ENCODE results near the gene C16orf46. TPM values are rescaled to one million over a fixed set of nuclear protein-coding genes. Genes with fewer than 3 reads are reported as not detected.
A peak's percentile ranks its signal among the peaks of the same experiment; 100 is the strongest.

C16orf46 gene
- total RNA-seq, 1 donor from 2014 or later: 0.35 TPM

GRCh38 chr16:81095653-81095952 lies 18.6 kb upstream of the C16orf46 start:
- Mint-ChIP-seq H3K9me3 (ENCODE audit: low read depth) (no peaks in the 10 kb centered on the region), H3K27me3 (ENCODE audit: low read depth) (no peaks in the 10 kb centered on the region), H3K36me3 (ENCODE audit: low read depth) (no peaks in the 10 kb centered on the region), H3K27ac (ENCODE audit: unreplicated experiment) (peak overlapping the region; percentile 81), H3K4me3 (ENCODE audit: unreplicated experiment) (peak overlapping the region; percentile 77), H3K4me1 (ENCODE audit: low read depth) (peaks cover 15% of the 10 kb centered on the region)
- DNase-seq (ENCODE audit: low spot score): no peak
- TF ChIP-seq CTCF (IDR thresholded peaks at IDR 0.05): no peak

GRCh38 chr16:81094771-81095251 lies 17.8 kb upstream of the C16orf46 start:
- Mint-ChIP-seq H3K27me3 (ENCODE audit: low read depth) (no peaks in the 10 kb centered on the region), H3K27ac (ENCODE audit: unreplicated experiment) (no peak overlapping the region), H3K4me3 (ENCODE audit: unreplicated experiment) (peak overlapping the region; percentile 77), H3K9me3 (ENCODE audit: low read depth) (no peaks in the 10 kb centered on the region), H3K4me1 (ENCODE audit: low read depth) (peaks cover 15% of the 10 kb centered on the region), H3K36me3 (ENCODE audit: low read depth) (peaks cover under 1% of the 10 kb centered on the region)
- no peak for TF ChIP-seq CTCF (IDR thresholded peaks at IDR 0.05)
- DNase-seq (ENCODE audit: low spot score): no peak

GRCh38 chr16:81088836-81089235 lies 11.8 kb upstream of the C16orf46 start:
- no peak for DNase-seq (ENCODE audit: low spot score)
- no peaks in the 10 kb centered on the region for H3K4me1 Mint-ChIP-seq (ENCODE audit: low read depth)
- H3K4me3 Mint-ChIP-seq (ENCODE audit: unreplicated experiment): no peak overlapping the region
- TF ChIP-seq CTCF (IDR thresholded peaks at IDR 0.05): no peak
- no peaks in the 10 kb centered on the region for H3K27me3 Mint-ChIP-seq (ENCODE audit: low read depth)
- H3K9me3 Mint-ChIP-seq (ENCODE audit: low read depth): no peaks in the 10 kb centered on the region
- H3K36me3 Mint-ChIP-seq (ENCODE audit: low read depth): peaks cover 4% of the 10 kb centered on the region
- H3K27ac Mint-ChIP-seq (ENCODE audit: unreplicated experiment): no peak overlapping the region

GRCh38 chr16:81081014-81081413 lies 4.0 kb upstream of the C16orf46 start:
- Mint-ChIP-seq H3K27me3 (ENCODE audit: low read depth) (no peaks in the 10 kb centered on the region), H3K4me1 (ENCODE audit: low read depth) (peaks cover 5% of the 10 kb centered on the region)

GRCh38 chr16:81080233-81080632 lies 3.2 kb upstream of the C16orf46 start:
- peaks cover 5% of the 10 kb centered on the region for H3K4me1 Mint-ChIP-seq (ENCODE audit: low read depth)
- H3K27ac Mint-ChIP-seq (ENCODE audit: unreplicated experiment): no peak overlapping the region
- no peak overlapping the region for H3K4me3 Mint-ChIP-seq (ENCODE audit: unreplicated experiment)
- H3K27me3 Mint-ChIP-seq (ENCODE audit: low read depth): no peaks in the 10 kb centered on the region
- H3K9me3 Mint-ChIP-seq (ENCODE audit: low read depth): no peaks in the 10 kb centered on the region
- H3K36me3 Mint-ChIP-seq (ENCODE audit: low read depth): no peaks in the 10 kb centered on the region
- no peak for TF ChIP-seq CTCF (IDR thresholded peaks at IDR 0.05)
- no peak for DNase-seq (ENCODE audit: low spot score)

More at GRCh38 chr16:81081014-81081413, 4.0 kb upstream of the C16orf46 start:
- H3K27ac Mint-ChIP-seq (ENCODE audit: unreplicated experiment): no peak overlapping the region
- DNase-seq (ENCODE audit: low spot score): no peak
- no peaks in the 10 kb centered on the region for H3K9me3 Mint-ChIP-seq (ENCODE audit: low read depth)
- TF ChIP-seq CTCF (IDR thresholded peaks at IDR 0.05): no peak
- no peak overlapping the region for H3K4me3 Mint-ChIP-seq (ENCODE audit: unreplicated experiment)
- H3K36me3 Mint-ChIP-seq (ENCODE audit: low read depth): no peaks in the 10 kb centered on the region
